Large intestine (tissue), 3 donors: ENCODE data around the gene NUP160. TPM values are rescaled to one million over a fixed set of nuclear protein-coding genes. Genes with fewer than 3 reads are reported as not detected.

Experiments
- DNase-seq, 2 donors: peaks; one replicate each; pipeline versions ENCODE4 v3.0.0 to v3.0.0-alpha.2; 2013
- H3K27ac ChIP-seq: one replicate; pipeline ENCODE4 v1.5.1; 2013; ENCODE audit warnings: low read length
- H3K27me3 ChIP-seq: 2 replicates; pipeline ENCODE4 v1.6.1; 2013; ENCODE audit warnings: low read length; ENCODE audit not compliant: control insufficient read depth, insufficient read depth
- H3K36me3 ChIP-seq: 2 replicates; pipeline ENCODE4 v1.6.1; 2013; ENCODE audit warnings: low read length; ENCODE audit not compliant: control insufficient read depth, insufficient read depth
- H3K4me1 ChIP-seq: one replicate; pipeline ENCODE4 v1.6.1; 2013; ENCODE audit warnings: low read length; ENCODE audit not compliant: control insufficient read depth, insufficient read depth
- H3K4me3 ChIP-seq: one replicate; pipeline ENCODE4 v1.5.1; 2013; ENCODE audit warnings: low read length
- H3K9me3 ChIP-seq: one replicate; pipeline ENCODE4 v1.6.1; 2013; ENCODE audit warnings: mild to moderate bottlenecking, low read depth, low read length, moderate library complexity; ENCODE audit not compliant: control insufficient read depth
- WGBS: methylation state at CpG from one replicate; pipeline ENCODE4 v1.1.5; 2013; ENCODE audit warnings: low lambda C conversion rate; ENCODE audit not compliant: insufficient coverage; 5-methylcytosine and 5-hydroxymethylcytosine counted together
- polyA plus RNA-seq: library from polyadenylated mRNA; unstranded; fragments of 120-200 nt; gene quantifications from one replicate; pipeline ENCODE4 v1.2.1, GENCODE V29; 2013

NUP160 gene
- polyA plus RNA-seq, 1 donor = 42.6 TPM

GRCh38 chr11:47863898-47864430, 15.8 kb upstream of the NUP160 start:
- no peaks in the 10 kb centered on the region for H3K36me3 ChIP-seq
- no peak overlapping the region for H3K27ac ChIP-seq
- no CpG with 5 or more reads among the region's 4 CpGs for WGBS
- no peaks in the 10 kb centered on the region for H3K27me3 ChIP-seq
- no peak overlapping the region for H3K4me3 ChIP-seq
- no peaks in the 10 kb centered on the region for H3K4me1 ChIP-seq
- no peaks in the 10 kb centered on the region for H3K9me3 ChIP-seq
- DNase-seq = no peak

- 74% methylated on average over 2 of the region's 4 CpGs for WGBS
- Histone ChIP-seq H3K4me3 (no peak overlapping the region), H3K36me3 (no peaks in the 10 kb centered on the region), H3K27me3 (no peaks in the 10 kb centered on the region), H3K4me1 (no peaks in the 10 kb centered on the region), H3K9me3 (no peaks in the 10 kb centered on the region), H3K27ac (no peak overlapping the region)
- DNase-seq = peak in 1 of 2 donors; percentile 24
Measured at GRCh38 chr11:47863189-47863897, 15.2 kb upstream of the NUP160 start.

DNA sequence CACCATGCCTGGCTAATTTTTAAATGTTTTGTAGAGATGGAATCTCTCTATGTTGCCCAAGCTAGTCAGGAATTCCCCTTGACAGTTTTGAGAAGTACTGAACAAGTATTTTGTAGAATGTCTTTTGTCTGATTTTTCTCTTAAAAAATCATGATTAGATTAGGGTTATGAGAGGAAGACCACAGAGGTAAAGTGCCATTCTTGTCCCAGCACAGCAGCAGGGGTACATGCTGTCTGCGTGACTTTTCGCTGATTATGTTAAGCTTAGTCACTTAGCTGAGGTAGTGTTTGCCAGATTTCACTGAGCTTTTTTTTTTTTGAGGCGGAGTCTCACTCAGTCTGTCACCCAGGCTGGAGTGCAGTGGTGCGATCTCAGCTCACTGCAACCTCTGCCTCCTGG, 13.6 kb upstream of the NUP160 start:
- Histone ChIP-seq H3K36me3 (no peaks in the 10 kb centered on the region), H3K4me3 (no peak overlapping the region), H3K9me3 (no peaks in the 10 kb centered on the region), H3K4me1 (no peaks in the 10 kb centered on the region), H3K27me3 (no peaks in the 10 kb centered on the region), H3K27ac (no peak overlapping the region)
- WGBS = no CpG with 5 or more reads among the region's 4 CpGs
- no peak for DNase-seq

GRCh38 chr11:47860536-47860935, 12.4 kb upstream of the NUP160 start:
- Histone ChIP-seq H3K27ac (no peak overlapping the region), H3K9me3 (no peaks in the 10 kb centered on the region), H3K27me3 (no peaks in the 10 kb centered on the region), H3K4me3 (no peak overlapping the region), H3K4me1 (no peaks in the 10 kb centered on the region), H3K36me3 (no peaks in the 10 kb centered on the region)
- WGBS = 80% methylated on average over 1 of the region's 6 CpGs
- no peak for DNase-seq

GRCh38 chr11:47857892-47858543, 9.9 kb upstream of the NUP160 start:
- no peak overlapping the region for H3K27ac ChIP-seq
- DNase-seq = peak in 1 of 2 donors; percentile 4
- no peaks in the 10 kb centered on the region for H3K4me1 ChIP-seq
- H3K36me3 ChIP-seq = no peaks in the 10 kb centered on the region
- no peaks in the 10 kb centered on the region for H3K9me3 ChIP-seq
- WGBS = 94% methylated on average over 3 of the region's 10 CpGs
- no peaks in the 10 kb centered on the region for H3K27me3 ChIP-seq
- no peak overlapping the region for H3K4me3 ChIP-seq

DNA sequence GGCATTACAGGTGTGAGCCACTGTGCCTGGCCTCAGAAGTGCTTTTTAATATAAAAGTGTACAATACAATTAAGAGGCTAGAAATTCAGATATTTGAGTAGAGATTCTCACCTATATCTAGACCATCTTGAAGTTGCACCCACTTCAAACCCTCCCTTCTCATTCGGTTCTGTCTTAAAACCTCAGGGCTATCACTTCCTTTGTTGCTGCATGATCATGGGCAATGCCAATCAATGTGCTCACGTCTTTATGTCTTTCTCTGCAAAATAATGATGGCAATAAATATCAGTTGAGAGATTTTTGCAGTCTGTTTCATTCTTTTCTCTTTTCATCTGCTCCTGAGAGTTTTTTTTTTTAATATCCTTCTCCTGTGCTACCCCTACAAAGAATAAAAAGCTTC, 9.3 kb upstream of the NUP160 start:
- Histone ChIP-seq H3K4me3 (no peak overlapping the region), H3K4me1 (no peaks in the 10 kb centered on the region), H3K9me3 (no peaks in the 10 kb centered on the region), H3K27ac (no peak overlapping the region), H3K27me3 (no peaks in the 10 kb centered on the region), H3K36me3 (no peaks in the 10 kb centered on the region)
- 59% methylated on average over 2 of the region's 2 CpGs for WGBS
- no peak for DNase-seq

- DNase-seq = peak; percentile 23 to 51
- Histone ChIP-seq H3K36me3 (no peaks in the 10 kb centered on the region), H3K27ac (no peak overlapping the region), H3K27me3 (no peaks in the 10 kb centered on the region), H3K9me3 (no peaks in the 10 kb centered on the region), H3K4me1 (no peaks in the 10 kb centered on the region), H3K4me3 (no peak overlapping the region)
- no CpG with 5 or more reads among the region's 2 CpGs for WGBS
Measured at GRCh38 chr11:47856186-47856585, 8.0 kb upstream of the NUP160 start.

- Histone ChIP-seq H3K27ac (no peak overlapping the region), H3K9me3 (no peaks in the 10 kb centered on the region), H3K36me3 (no peaks in the 10 kb centered on the region), H3K4me3 (no peak overlapping the region), H3K4me1 (no peaks in the 10 kb centered on the region), H3K27me3 (no peaks in the 10 kb centered on the region)
- no peak for DNase-seq
- WGBS = 60% methylated on average over 1 of the region's 3 CpGs
Measured at GRCh38 chr11:47854667-47855066, 6.5 kb upstream of the NUP160 start.

DNA sequence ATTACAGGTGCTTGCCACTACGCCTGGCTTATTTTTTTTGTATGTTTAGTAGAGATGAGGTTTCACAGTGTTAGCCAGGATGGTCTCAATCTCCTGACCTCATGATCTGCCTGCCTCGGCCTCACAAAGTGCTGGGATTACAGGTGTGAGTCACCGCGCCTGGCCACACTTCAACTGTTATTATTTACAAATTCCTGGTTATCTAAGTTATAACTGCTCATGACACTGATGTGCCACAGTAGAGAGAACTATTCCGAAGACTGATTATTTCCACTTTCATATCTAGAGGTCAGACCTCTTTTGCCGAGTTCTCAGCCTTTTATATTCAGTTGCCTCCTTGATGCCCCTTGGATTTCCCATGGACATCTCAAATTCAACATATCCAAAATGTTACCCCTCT, 3.9 kb upstream of the NUP160 start:
- WGBS = no CpG with 5 or more reads among the region's 6 CpGs
- Histone ChIP-seq H3K27me3 (no peaks in the 10 kb centered on the region), H3K9me3 (no peaks in the 10 kb centered on the region), H3K27ac (no peak overlapping the region), H3K4me1 (peaks cover 6% of the 10 kb centered on the region), H3K4me3 (no peak overlapping the region), H3K36me3 (no peaks in the 10 kb centered on the region)
- no peak for DNase-seq

- no peaks in the 10 kb centered on the region for H3K9me3 ChIP-seq
- 88% methylated on average over 1 of the region's 1 CpG for WGBS
- no peak for DNase-seq
- H3K27me3 ChIP-seq = no peaks in the 10 kb centered on the region
- H3K27ac ChIP-seq = no peak overlapping the region
- H3K4me1 ChIP-seq = peaks cover 11% of the 10 kb centered on the region
- no peak overlapping the region for H3K4me3 ChIP-seq
- peaks cover 11% of the 10 kb centered on the region for H3K36me3 ChIP-seq
Measured at GRCh38 chr11:47850337-47850736, 2.2 kb upstream of the NUP160 start.
